Measurements from ENCODE around the gene OR2V2.

The OR2V2 gene

GRCh38 chr5:181114284-181114843, 33.0 kb upstream of the OR2V2 start:
- TF ChIP-seq CTCF (conservative IDR thresholded peaks at IDR 0.05; ENCODE audit: low read depth, low read length), result no peak
- no peak for DNase-seq (ENCODE audit: low read depth)
- H3K4me3 ChIP-seq (ENCODE audit: low read length), result no peak overlapping the region

GRCh38 chr5:181114844-181115778, 32.3 kb upstream of the OR2V2 start:
- TF ChIP-seq CTCF (conservative IDR thresholded peaks at IDR 0.05; ENCODE audit: low read depth, low read length), result no peak
- no peak overlapping the region for H3K4me3 ChIP-seq (ENCODE audit: low read length)
- no peak for DNase-seq (ENCODE audit: low read depth)

GRCh38 chr5:181118369-181118768, 29.0 kb upstream of the OR2V2 start:
- TF ChIP-seq CTCF (conservative IDR thresholded peaks at IDR 0.05; ENCODE audit: low read depth, low read length), result no peak
- H3K4me3 ChIP-seq (ENCODE audit: low read length), result no peak overlapping the region
- DNase-seq (ENCODE audit: low read depth), result no peak

- H3K4me3 ChIP-seq (ENCODE audit: low read length), result no peak overlapping the region
- no peak for DNase-seq (ENCODE audit: low read depth)
- TF ChIP-seq CTCF (conservative IDR thresholded peaks at IDR 0.05; ENCODE audit: low read depth, low read length), result no peak
Measured at GRCh38 chr5:181119105-181119504, 28.3 kb upstream of the OR2V2 start.

- TF ChIP-seq CTCF (conservative IDR thresholded peaks at IDR 0.05; ENCODE audit: low read depth, low read length), result no peak
- H3K4me3 ChIP-seq (ENCODE audit: low read length), result no peak overlapping the region
- DNase-seq (ENCODE audit: low read depth), result no peak
Measured at GRCh38 chr5:181120306-181120705, 27.1 kb upstream of the OR2V2 start.

- H3K4me3 ChIP-seq (ENCODE audit: low read length), result no peak overlapping the region
- TF ChIP-seq CTCF (conservative IDR thresholded peaks at IDR 0.05; ENCODE audit: low read depth, low read length), result no peak
- no peak for DNase-seq (ENCODE audit: low read depth)
Measured at GRCh38 chr5:181120761-181121160, 26.6 kb upstream of the OR2V2 start.
